Activated naive CD4-positive, alpha-beta T cell treated with anti-CD3 and anti-CD28 coated beads for 36 hours (primary cell): Measurements from ENCODE around the gene PIH1D2. TPM values are rescaled to one million over a fixed set of nuclear protein-coding genes. Genes with fewer than 3 reads are reported as not detected.
"Not testable (repeated sequence)": the region's sequence is repeated elsewhere in the genome, so short reads cannot be mapped to it uniquely, and the experiment has no call there.

ENCODE experiments used
- CTCF ChIA-PET: fragments of 350-600 bp; sonication (Branson Sonifier 250); formaldehyde crosslinking; loops from one replicate; lab custom pipeline; 2021; ENCODE audit warnings: antibody characterized with exemption; lab: Charles Lee
- DNase-seq: peaks from one replicate; pipeline ENCODE4 v3.0.0-alpha.2; 2020
- H3K27ac Mint-ChIP-seq: one replicate; pipeline ENCODE4 v1.8.0; 2021; ENCODE audit warnings: mild to moderate bottlenecking, mixed read lengths
- H3K27me3 Mint-ChIP-seq: one replicate; pipeline ENCODE4 v1.8.0; 2021; ENCODE audit warnings: low read depth, mixed read lengths
- H3K36me3 Mint-ChIP-seq: one replicate; pipeline ENCODE4 v1.8.0; 2021; ENCODE audit warnings: low read depth, mixed read lengths
- H3K4me1 Mint-ChIP-seq: one replicate; pipeline ENCODE4 v1.8.0; 2021; ENCODE audit warnings: low read depth, mixed read lengths
- H3K4me3 Mint-ChIP-seq: one replicate; pipeline ENCODE4 v1.8.0; 2021; ENCODE audit warnings: mild to moderate bottlenecking, moderate library complexity, mixed read lengths
- H3K9me3 Mint-ChIP-seq: one replicate; pipeline ENCODE4 v1.8.0; 2021; ENCODE audit warnings: mixed read lengths
- intact Hi-C: fragments of 100-400 bp; cut with micrococcal nuclease; formaldehyde crosslinking; loops from one replicate; pipeline ENCODE4 v1.15.1; 2023
- total RNA-seq, 2 experiments: library from RNA; stranded (reverse); gene quantifications; one replicate each; pipeline ENCODE4 v1.2.3, GENCODE V29; 2021

PIH1D2 gene
- total RNA-seq, 2 experiments from 2014 or later = 0.35 to 0.50 TPM

- no peak for DNase-seq
- H3K4me1 Mint-ChIP-seq = no peaks in the 10 kb centered on the region
- H3K36me3 Mint-ChIP-seq = peaks cover 11% of the 10 kb centered on the region
- H3K9me3 Mint-ChIP-seq = no peaks in the 10 kb centered on the region
- intact Hi-C loops = no loop called here
- no peaks in the 10 kb centered on the region for H3K27me3 Mint-ChIP-seq
- H3K27ac Mint-ChIP-seq = no peak overlapping the region
- CTCF ChIA-PET = interaction anchor here (1.7 kb wide), 1 partner anchor 15 kb away, joined by 9 read pairs; no protein-coding TSS in a partner anchor
- H3K4me3 Mint-ChIP-seq = no peak overlapping the region
Measured at GRCh38 chr11:112097734-112098528, 24.1 kb upstream of the PIH1D2 start.

GRCh38 chr11:112096194-112096593, 22.4 kb upstream of the PIH1D2 start:
- no peak overlapping the region for H3K27ac Mint-ChIP-seq
- no peak overlapping the region for H3K4me3 Mint-ChIP-seq
- DNase-seq = no peak
- CTCF ChIA-PET = interaction anchor here (0.8 kb wide), 1 partner anchor 24 kb away, joined by 3 read pairs; no protein-coding TSS in a partner anchor
- peaks cover 18% of the 10 kb centered on the region for H3K36me3 Mint-ChIP-seq
- H3K4me1 Mint-ChIP-seq = no peaks in the 10 kb centered on the region
- intact Hi-C loops = no loop called here
- no peaks in the 10 kb centered on the region for H3K27me3 Mint-ChIP-seq
- no peaks in the 10 kb centered on the region for H3K9me3 Mint-ChIP-seq

- DNase-seq, H3K27me3 Mint-ChIP-seq, H3K27ac Mint-ChIP-seq, H3K4me1 Mint-ChIP-seq, H3K9me3 Mint-ChIP-seq, H3K4me3 Mint-ChIP-seq, intact Hi-C loops: not testable (repeated sequence)
- H3K36me3 Mint-ChIP-seq = peaks cover 23% of the 10 kb centered on the region
- CTCF ChIA-PET = interaction anchor here (0.6 kb wide), 1 partner anchor 1811 kb away, joined by 4 read pairs; no protein-coding TSS in a partner anchor
Measured at GRCh38 chr11:112095302-112095701, 21.5 kb upstream of the PIH1D2 start.

GRCh38 chr11:112087212-112087611, 13.4 kb upstream of the PIH1D2 start:
- H3K4me3 Mint-ChIP-seq = peak overlapping the region; percentile 97
- peaks cover 61% of the 10 kb centered on the region for H3K36me3 Mint-ChIP-seq
- H3K4me1 Mint-ChIP-seq = peaks cover 64% of the 10 kb centered on the region
- H3K27ac Mint-ChIP-seq = peak overlapping the region; percentile 93
- intact Hi-C loops = loop anchor here (2.0 to 10.0 kb wide), 4 partner anchors 38 to 1688 kb away; partner anchors contain the start of genes CLDN25, PPP2R1B, SIK2 and ZW10
- CTCF ChIA-PET = interaction anchor here (0.9 to 2.8 kb wide), 5 partner anchors 13 to 156 kb away, joined by 3 to 13 read pairs (median 3); partner anchors contain the start of genes NKAPD1 and PIH1D2
- H3K27me3 Mint-ChIP-seq = no peaks in the 10 kb centered on the region
- no peaks in the 10 kb centered on the region for H3K9me3 Mint-ChIP-seq
- DNase-seq = no peak

- CTCF ChIA-PET = interaction anchor here (0.9 to 2.8 kb wide), 5 partner anchors 12 to 155 kb away, joined by 3 to 13 read pairs (median 3); partner anchors contain the start of genes NKAPD1 and PIH1D2
- Mint-ChIP-seq H3K9me3 (no peaks in the 10 kb centered on the region), H3K4me1 (peaks cover 67% of the 10 kb centered on the region), H3K27me3 (no peaks in the 10 kb centered on the region), H3K27ac (peak within 1 kb of the TSS; percentile 93), H3K36me3 (peaks cover 63% of the 10 kb centered on the region), H3K4me3 (peak within 1 kb of the TSS; percentile 97)
- DNase-seq = peak; percentile 98
- intact Hi-C loops = loop anchor here (1.0 to 10.0 kb wide), 11 partner anchors 12 to 1688 kb away; partner anchors contain the start of genes ALG9, CFAP68, CLDN25 and DLAT
Measured at GRCh38 chr11:112086422-112087191, 12.8 kb upstream of the PIH1D2 start, which contains the start of the genes SDHD and TIMM8B. Gene SDHD, plus strand, starts transcription at chr11:112086873. Its CDS starts 35 bp downstream, at chr11:112086908. Gene TIMM8B, minus strand, starts transcription at chr11:112086756. Its CDS starts 33 bp downstream, at chr11:112086723.

- peak overlapping the region; percentile 93 for H3K27ac Mint-ChIP-seq
- intact Hi-C loops = loop anchor here (1.0 to 10.0 kb wide), 11 partner anchors 12 to 1689 kb away; partner anchors contain the start of genes ALG9, CFAP68, CLDN25 and DLAT
- H3K36me3 Mint-ChIP-seq = peaks cover 58% of the 10 kb centered on the region
- CTCF ChIA-PET = interaction anchor here (0.7 to 1.3 kb wide), 2 partner anchors 11 to 29 kb away, joined by 3 to 4 read pairs; partner anchors contain the start of genes NKAPD1 and PIH1D2
- peaks cover 69% of the 10 kb centered on the region for H3K4me1 Mint-ChIP-seq
- no peaks in the 10 kb centered on the region for H3K9me3 Mint-ChIP-seq
- peak overlapping the region; percentile 97 for H3K4me3 Mint-ChIP-seq
- H3K27me3 Mint-ChIP-seq = no peaks in the 10 kb centered on the region
- DNase-seq = peak; percentile 66
Measured at GRCh38 chr11:112085822-112086421, 12.1 kb upstream of the PIH1D2 start.

GRCh38 chr11:112082729-112083128, 8.9 kb upstream of the PIH1D2 start:
- intact Hi-C loops = loop anchor here (2.0 to 10.0 kb wide), 3 partner anchors 26 to 1692 kb away; partner anchors contain the start of genes CLDN25, SIK2 and ZW10

GRCh38 chr11:112062923-112063322, 10.9 kb downstream of the PIH1D2 start:
- H3K27ac Mint-ChIP-seq = no peak overlapping the region
- no peak overlapping the region for H3K4me3 Mint-ChIP-seq
- DNase-seq = no peak
- no peaks in the 10 kb centered on the region for H3K4me1 Mint-ChIP-seq
- H3K27me3 Mint-ChIP-seq = no peaks in the 10 kb centered on the region
- peaks cover 14% of the 10 kb centered on the region for H3K36me3 Mint-ChIP-seq
- CTCF ChIA-PET = no interaction called here
- intact Hi-C loops = no loop called here
- no peaks in the 10 kb centered on the region for H3K9me3 Mint-ChIP-seq

More at GRCh38 chr11:112082729-112083128, 8.9 kb upstream of the PIH1D2 start:
- H3K9me3 Mint-ChIP-seq = no peaks in the 10 kb centered on the region
- H3K27me3 Mint-ChIP-seq = no peaks in the 10 kb centered on the region
- CTCF ChIA-PET = interaction anchor here (0.6 to 1.6 kb wide), 2 partner anchors 151 to 197 kb away, joined by 5 to 7 read pairs; no protein-coding TSS in a partner anchor
- no peak overlapping the region for H3K4me3 Mint-ChIP-seq
- peak; percentile 34 for DNase-seq
- peaks cover 47% of the 10 kb centered on the region for H3K4me1 Mint-ChIP-seq
- peak overlapping the region; percentile 68 for H3K27ac Mint-ChIP-seq
- H3K36me3 Mint-ChIP-seq = peaks cover 51% of the 10 kb centered on the region

- CTCF ChIA-PET = interaction anchor here (1.1 kb wide), 1 partner anchor 116 kb away, joined by 3 read pairs; no protein-coding TSS in a partner anchor
- DNase-seq = no peak
- Mint-ChIP-seq H3K36me3 (peaks cover 30% of the 10 kb centered on the region), H3K27ac (no peak overlapping the region), H3K9me3 (no peaks in the 10 kb centered on the region), H3K4me3 (no peak overlapping the region), H3K4me1 (peaks cover 15% of the 10 kb centered on the region), H3K27me3 (no peaks in the 10 kb centered on the region)
- intact Hi-C loops = no loop called here
Measured at GRCh38 chr11:112058103-112058502, 15.7 kb downstream of the PIH1D2 start.

- peak overlapping the region; percentile 84 for H3K27ac Mint-ChIP-seq
- H3K9me3 Mint-ChIP-seq = no peaks in the 10 kb centered on the region
- peak; percentile 35 for DNase-seq
- H3K4me1 Mint-ChIP-seq = peaks cover 15% of the 10 kb centered on the region
- no peaks in the 10 kb centered on the region for H3K27me3 Mint-ChIP-seq
- H3K36me3 Mint-ChIP-seq = peaks cover 26% of the 10 kb centered on the region
- intact Hi-C loops = loop anchor here (2.0 kb wide), 2 partner anchors 26 to 32 kb away; partner anchors contain the start of gene DLAT
- CTCF ChIA-PET = interaction anchor here (0.6 to 1.1 kb wide), 4 partner anchors 28 to 126 kb away, joined by 3 read pairs; no protein-coding TSS in a partner anchor
- no peak overlapping the region for H3K4me3 Mint-ChIP-seq
Measured at GRCh38 chr11:112057170-112057569, 16.6 kb downstream of the PIH1D2 start.

- CTCF ChIA-PET = no interaction called here
- no peaks in the 10 kb centered on the region for H3K9me3 Mint-ChIP-seq
- H3K36me3 Mint-ChIP-seq = peaks cover 51% of the 10 kb centered on the region
- intact Hi-C loops = no loop called here
- H3K27me3 Mint-ChIP-seq = no peaks in the 10 kb centered on the region
- no peak overlapping the region for H3K4me3 Mint-ChIP-seq
- H3K27ac Mint-ChIP-seq = no peak overlapping the region
- DNase-seq = no peak
- peaks cover 29% of the 10 kb centered on the region for H3K4me1 Mint-ChIP-seq
Measured at GRCh38 chr11:112051768-112052167, 22.0 kb downstream of the PIH1D2 start.
